T-helper 2 cell treated with Interferon-gamma antibody and Interleukin-4, amounts not matched to agents 5 μg/mL and 100 μg/mL, for 36 hours (primary cell): ENCODE measurements around the gene MED7.

Source experiments
- DNase-seq: peaks from one replicate; pipeline ENCODE4 v3.0.0; 2021; ENCODE audit warnings: low spot score
- H3K27ac Mint-ChIP-seq: one replicate; pipeline ENCODE4 v1.8.0; 2021; ENCODE audit warnings: mild to moderate bottlenecking, mixed read lengths
- H3K27me3 Mint-ChIP-seq: one replicate; pipeline ENCODE4 v1.8.0; 2021; ENCODE audit warnings: low read depth, mixed read lengths
- H3K36me3 Mint-ChIP-seq: one replicate; pipeline ENCODE4 v1.8.0; 2021; ENCODE audit warnings: low read depth, mixed read lengths
- H3K4me1 Mint-ChIP-seq: one replicate; pipeline ENCODE4 v1.8.0; 2021; ENCODE audit warnings: low read depth, mixed read lengths
- H3K4me3 Mint-ChIP-seq: one replicate; pipeline ENCODE4 v1.8.0; 2022; ENCODE audit warnings: mild to moderate bottlenecking, moderate library complexity, mixed read lengths
- H3K9me3 Mint-ChIP-seq: one replicate; pipeline ENCODE4 v1.8.0; 2021; ENCODE audit warnings: mixed read lengths

MED7 gene

GRCh38 chr5:157148734-157149615, 6.3 kb upstream of the MED7 start:
- peak; percentile 74 for DNase-seq
- no peaks in the 10 kb centered on the region for H3K9me3 Mint-ChIP-seq
- peaks cover 44% of the 10 kb centered on the region for H3K4me1 Mint-ChIP-seq
- H3K4me3 Mint-ChIP-seq = peak overlapping the region; percentile 33
- H3K27ac Mint-ChIP-seq = peak overlapping the region; percentile 83
- H3K36me3 Mint-ChIP-seq = no peaks in the 10 kb centered on the region
- H3K27me3 Mint-ChIP-seq = peaks cover 2% of the 10 kb centered on the region

GRCh38 chr5:157143127-157143971, 684 bp upstream of the MED7 start:
- Mint-ChIP-seq H3K4me1 (peaks cover 49% of the 10 kb centered on the region), H3K27ac (peak overlapping the region; percentile 99), H3K36me3 (peaks cover 28% of the 10 kb centered on the region), H3K9me3 (peaks cover 3% of the 10 kb centered on the region), H3K27me3 (peaks cover 2% of the 10 kb centered on the region), H3K4me3 (peak overlapping the region; percentile 90)
- peak; percentile 66 for DNase-seq

- Mint-ChIP-seq H3K27me3 (no peaks in the 10 kb centered on the region), H3K4me3 (no peak overlapping the region), H3K27ac (no peak overlapping the region), H3K36me3 (peaks cover 53% of the 10 kb centered on the region), H3K9me3 (peaks cover 3% of the 10 kb centered on the region), H3K4me1 (peaks cover 47% of the 10 kb centered on the region)
- no peak for DNase-seq
Measured at GRCh38 chr5:157137691-157138090, 5.0 kb downstream of the MED7 start.

- Mint-ChIP-seq H3K27ac (no peak overlapping the region), H3K4me1 (peaks cover 35% of the 10 kb centered on the region), H3K27me3 (no peaks in the 10 kb centered on the region), H3K9me3 (no peaks in the 10 kb centered on the region), H3K36me3 (peaks cover 14% of the 10 kb centered on the region), H3K4me3 (no peak overlapping the region)
- no peak for DNase-seq
Measured at GRCh38 chr5:157132281-157132612, 10.4 kb downstream of the MED7 start.

- no peak overlapping the region for H3K4me3 Mint-ChIP-seq
- H3K36me3 Mint-ChIP-seq = peaks cover 7% of the 10 kb centered on the region
- no peaks in the 10 kb centered on the region for H3K27me3 Mint-ChIP-seq
- H3K27ac Mint-ChIP-seq = peak overlapping the region; percentile 34
- peaks cover 29% of the 10 kb centered on the region for H3K4me1 Mint-ChIP-seq
- H3K9me3 Mint-ChIP-seq = no peaks in the 10 kb centered on the region
- no peak for DNase-seq
Measured at GRCh38 chr5:157130925-157131324, 11.7 kb downstream of the MED7 start.

GRCh38 chr5:157121709-157122108, 21.0 kb downstream of the MED7 start:
- Mint-ChIP-seq H3K27me3 (no peaks in the 10 kb centered on the region), H3K4me3 (no peak overlapping the region), H3K36me3 (peaks cover 20% of the 10 kb centered on the region), H3K9me3 (peaks cover 41% of the 10 kb centered on the region), H3K4me1 (peaks cover 3% of the 10 kb centered on the region), H3K27ac (no peak overlapping the region)
- DNase-seq = no peak

- H3K4me1 Mint-ChIP-seq = peaks cover 15% of the 10 kb centered on the region
- H3K4me3 Mint-ChIP-seq = no peak overlapping the region
- no peak overlapping the region for H3K27ac Mint-ChIP-seq
- peaks cover 20% of the 10 kb centered on the region for H3K36me3 Mint-ChIP-seq
- H3K9me3 Mint-ChIP-seq = peaks cover 39% of the 10 kb centered on the region
- DNase-seq = no peak
- H3K27me3 Mint-ChIP-seq = no peaks in the 10 kb centered on the region
Measured at GRCh38 chr5:157120102-157120501, 22.6 kb downstream of the MED7 start.

- peak overlapping the region; percentile 37 for H3K4me3 Mint-ChIP-seq
- H3K9me3 Mint-ChIP-seq = peaks cover 12% of the 10 kb centered on the region
- H3K36me3 Mint-ChIP-seq = peaks cover 6% of the 10 kb centered on the region
- peak overlapping the region; percentile 40 for H3K27ac Mint-ChIP-seq
- peaks cover 28% of the 10 kb centered on the region for H3K4me1 Mint-ChIP-seq
- H3K27me3 Mint-ChIP-seq = no peaks in the 10 kb centered on the region
- DNase-seq = peak; percentile 48
Measured at GRCh38 chr5:157116483-157116954, 26.1 kb downstream of the MED7 start.

GRCh38 chr5:157115502-157115901, 27.2 kb downstream of the MED7 start:
- H3K27ac Mint-ChIP-seq = no peak overlapping the region
- no peak overlapping the region for H3K4me3 Mint-ChIP-seq
- peaks cover 33% of the 10 kb centered on the region for H3K4me1 Mint-ChIP-seq
- DNase-seq = no peak
- H3K27me3 Mint-ChIP-seq = no peaks in the 10 kb centered on the region
- H3K9me3 Mint-ChIP-seq = peaks cover 3% of the 10 kb centered on the region
- H3K36me3 Mint-ChIP-seq = peaks cover 1% of the 10 kb centered on the region

GRCh38 chr5:157115012-157115411, 27.7 kb downstream of the MED7 start:
- Mint-ChIP-seq H3K27ac (no peak overlapping the region), H3K4me1 (peaks cover 34% of the 10 kb centered on the region), H3K4me3 (no peak overlapping the region), H3K27me3 (no peaks in the 10 kb centered on the region), H3K9me3 (peaks cover 3% of the 10 kb centered on the region), H3K36me3 (peaks cover 1% of the 10 kb centered on the region)
- DNase-seq = no peak

- Mint-ChIP-seq H3K9me3 (no peaks in the 10 kb centered on the region), H3K27ac (peak overlapping the region; percentile 46), H3K4me1 (peaks cover 50% of the 10 kb centered on the region), H3K4me3 (peak overlapping the region; percentile 21), H3K27me3 (no peaks in the 10 kb centered on the region), H3K36me3 (peaks cover 6% of the 10 kb centered on the region)
- DNase-seq = no peak
Measured at GRCh38 chr5:157113002-157113401, 29.7 kb downstream of the MED7 start.

GRCh38 chr5:157109744-157110143, 32.9 kb downstream of the MED7 start:
- Mint-ChIP-seq H3K9me3 (no peaks in the 10 kb centered on the region), H3K4me3 (peak overlapping the region; percentile 92)

GRCh38 chr5:157108976-157109375, 33.7 kb downstream of the MED7 start, which contains the start of gene HAVCR2:
HAVCR2 (minus strand) TSS chr5:157109044; CDS start chr5:157108983, 61 bp downstream.
- H3K4me3 Mint-ChIP-seq = peak within 1 kb of the TSS; percentile 92
- DNase-seq = peak; percentile 70
- no peaks in the 10 kb centered on the region for H3K27me3 Mint-ChIP-seq
- H3K9me3 Mint-ChIP-seq = no peaks in the 10 kb centered on the region
- peaks cover 54% of the 10 kb centered on the region for H3K4me1 Mint-ChIP-seq
- peaks cover 33% of the 10 kb centered on the region for H3K36me3 Mint-ChIP-seq
- peak within 1 kb of the TSS; percentile 95 for H3K27ac Mint-ChIP-seq

More at GRCh38 chr5:157109744-157110143, 32.9 kb downstream of the MED7 start:
- peaks cover 29% of the 10 kb centered on the region for H3K36me3 Mint-ChIP-seq
- peaks cover 52% of the 10 kb centered on the region for H3K4me1 Mint-ChIP-seq
- DNase-seq = peak; percentile 50
- H3K27ac Mint-ChIP-seq = peak overlapping the region; percentile 95
- H3K27me3 Mint-ChIP-seq = no peaks in the 10 kb centered on the region

- Mint-ChIP-seq H3K36me3 (peaks cover 44% of the 10 kb centered on the region), H3K9me3 (no peaks in the 10 kb centered on the region), H3K4me3 (peak overlapping the region; percentile 92), H3K27ac (peak overlapping the region; percentile 58), H3K4me1 (peaks cover 49% of the 10 kb centered on the region), H3K27me3 (no peaks in the 10 kb centered on the region)
- no peak for DNase-seq
Measured at GRCh38 chr5:157107508-157107907, 35.2 kb downstream of the MED7 start.
